T47D (cell line): ENCODE measurements around the gene OSBPL6.

ENCODE experiments used
- DNase-seq, 2 experiments: peaks; one replicate each; pipeline versions ENCODE4 v3.0.0 to v3.0.0-alpha.2; 2011 to 2012; ENCODE audit warnings: low read depth in 1 of 2, low spot score in 1 of 2
- JUND ChIP-seq: IDR thresholded peaks from 2 replicates; pipeline ENCODE4 v1.6.1; 2012; ENCODE audit warnings: low read depth
- in situ Hi-C: cut with HindIII; loops from 2 replicates; pipeline ENCODE4 v1.10.0; 2016; ENCODE audit warnings: low sequenced_read_pairs, low pct_unique_long_range_greater_than_20kb

The OSBPL6 gene

GRCh38 chr2:178271629-178272333 lies 77.5 kb downstream of the OSBPL6 start:
- no peak for TF ChIP-seq JUND
- in situ Hi-C loops = no loop called here
- DNase-seq = no peak

GRCh38 chr2:178273787-178274360 lies 79.6 kb downstream of the OSBPL6 start:
- no peak for TF ChIP-seq JUND
- DNase-seq = no peak
- in situ Hi-C loops = no loop called here

- TF ChIP-seq JUND = no peak
- in situ Hi-C loops = no loop called here
- DNase-seq = no peak
Measured at GRCh38 chr2:178275600-178275999, 81.3 kb downstream of the OSBPL6 start.

GRCh38 chr2:178277741-178278197 lies 83.5 kb downstream of the OSBPL6 start:
- in situ Hi-C loops = no loop called here
- DNase-seq = no peak
- no peak for TF ChIP-seq JUND

GRCh38 chr2:178279142-178279541 lies 84.8 kb downstream of the OSBPL6 start:
- in situ Hi-C loops = no loop called here

GRCh38 chr2:178279636-178280035 lies 85.3 kb downstream of the OSBPL6 start:
- no peak for DNase-seq
- no peak for TF ChIP-seq JUND
- in situ Hi-C loops = no loop called here

More at GRCh38 chr2:178279142-178279541, 84.8 kb downstream of the OSBPL6 start:
- no peak for TF ChIP-seq JUND
- DNase-seq = no peak

- TF ChIP-seq JUND = no peak
- in situ Hi-C loops = no loop called here
- DNase-seq = peak; percentile 7 to 65
Measured at GRCh38 chr2:178280244-178280852, 86.0 kb downstream of the OSBPL6 start.

- in situ Hi-C loops = no loop called here
- TF ChIP-seq JUND = no peak
- DNase-seq = peak in 1 of 2 experiments; percentile 18
Measured at GRCh38 chr2:178282075-178282815, 87.9 kb downstream of the OSBPL6 start.

- no peak for TF ChIP-seq JUND
- in situ Hi-C loops = no loop called here
- DNase-seq = no peak
Measured at GRCh38 chr2:178283341-178283918, 89.1 kb downstream of the OSBPL6 start.

- DNase-seq = no peak
- no peak for TF ChIP-seq JUND
- in situ Hi-C loops = no loop called here
Measured at GRCh38 chr2:178284613-178285286, 90.4 kb downstream of the OSBPL6 start.

- in situ Hi-C loops = no loop called here
- no peak for TF ChIP-seq JUND
- DNase-seq = no peak
Measured at GRCh38 chr2:178285287-178285615, 90.9 kb downstream of the OSBPL6 start.

GRCh38 chr2:178286636-178287035 lies 92.3 kb downstream of the OSBPL6 start:
- TF ChIP-seq JUND = no peak
- no peak for DNase-seq
- in situ Hi-C loops = no loop called here
